ENCODE measurements around the gene EPB41L2.
"Not testable (repeated sequence)": the region's sequence is repeated elsewhere in the genome, so short reads cannot be mapped to it uniquely, and the experiment has no call there.

Gene EPB41L2

DNA sequence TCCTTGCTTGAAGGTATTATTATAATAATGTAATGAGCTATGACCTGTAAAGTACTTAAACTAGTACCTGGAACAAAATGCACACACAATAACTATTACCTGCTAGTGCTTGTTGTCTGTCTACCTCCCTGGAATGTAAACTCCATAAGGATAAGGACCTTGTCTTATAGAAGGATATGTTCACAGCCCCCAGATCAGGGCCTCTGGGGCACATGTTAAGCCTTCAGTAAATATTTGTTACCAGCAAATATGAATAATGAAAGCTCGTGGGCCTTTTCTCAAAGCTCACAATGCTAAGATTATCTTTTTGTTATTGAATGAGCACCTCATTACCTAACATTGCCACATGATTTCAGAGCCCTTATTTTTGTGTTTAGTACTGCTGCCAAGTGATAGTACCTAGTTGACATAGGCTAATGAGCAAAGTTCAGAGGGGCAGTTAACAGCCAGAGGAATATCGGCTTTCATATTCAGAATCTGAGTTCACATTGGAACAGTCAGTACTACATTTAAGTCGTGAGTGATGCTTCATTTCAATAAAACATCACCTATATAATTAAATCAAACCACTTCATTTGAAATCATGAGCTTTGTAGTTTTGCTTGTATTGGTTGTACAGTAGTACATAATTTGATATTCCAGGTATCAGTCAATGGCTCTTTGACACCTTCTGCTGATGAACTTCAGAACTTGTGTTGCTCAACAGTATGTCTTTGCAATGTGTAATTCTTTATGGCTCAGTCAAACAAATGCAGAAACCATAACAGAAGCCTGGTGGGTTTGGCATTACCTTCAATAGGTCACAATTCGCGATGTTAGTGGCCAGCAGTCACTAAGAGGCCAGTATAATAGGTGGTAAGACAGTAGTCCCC is 247.6 kb downstream of the EPB41L2 start:
- DNase-seq (ENCODE audit: low spot score) (no peak), FAIRE-seq (no peak)

DNA sequence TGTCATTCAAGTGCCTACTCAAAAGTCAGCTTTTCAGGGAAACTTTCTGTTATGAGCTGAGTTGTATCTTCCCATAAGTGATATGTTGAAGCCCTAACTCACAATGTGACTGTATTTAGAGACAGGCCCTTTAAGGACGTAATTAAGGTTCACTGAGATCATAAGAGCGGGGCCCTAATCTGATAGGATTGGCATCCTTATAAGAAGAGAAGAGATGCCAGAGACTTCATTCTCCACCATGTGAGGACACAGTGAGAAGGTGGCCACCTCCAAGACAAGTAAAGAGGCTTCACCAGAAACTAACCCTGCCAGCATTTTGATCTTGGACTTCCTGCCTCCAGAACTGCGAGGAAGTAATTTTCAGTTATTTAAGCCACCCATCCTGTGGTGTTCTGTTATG is 248.5 kb downstream of the EPB41L2 start:
- no peak for FAIRE-seq
- DNase-seq (ENCODE audit: low spot score) = no peak

DNA sequence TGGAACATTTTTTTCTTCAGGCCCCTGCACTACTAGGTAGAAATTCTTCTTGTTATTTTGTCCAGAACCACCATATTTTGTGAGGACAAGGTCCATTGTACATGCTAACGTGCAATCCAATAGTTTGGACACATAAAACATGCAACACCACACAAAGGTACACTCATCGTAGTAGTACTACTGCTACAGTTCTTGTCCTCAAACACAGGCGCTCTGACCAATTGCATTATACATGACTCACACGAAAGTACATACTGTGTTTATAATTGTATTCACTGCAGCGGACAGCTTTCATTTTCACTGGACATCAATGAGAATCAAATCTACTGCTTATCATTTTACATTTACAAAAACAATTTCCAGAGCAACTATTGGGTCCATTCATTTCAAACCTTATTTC is 251.1 kb downstream of the EPB41L2 start:
- DNase-seq (ENCODE audit: low spot score) = no peak
- FAIRE-seq = no peak

DNA sequence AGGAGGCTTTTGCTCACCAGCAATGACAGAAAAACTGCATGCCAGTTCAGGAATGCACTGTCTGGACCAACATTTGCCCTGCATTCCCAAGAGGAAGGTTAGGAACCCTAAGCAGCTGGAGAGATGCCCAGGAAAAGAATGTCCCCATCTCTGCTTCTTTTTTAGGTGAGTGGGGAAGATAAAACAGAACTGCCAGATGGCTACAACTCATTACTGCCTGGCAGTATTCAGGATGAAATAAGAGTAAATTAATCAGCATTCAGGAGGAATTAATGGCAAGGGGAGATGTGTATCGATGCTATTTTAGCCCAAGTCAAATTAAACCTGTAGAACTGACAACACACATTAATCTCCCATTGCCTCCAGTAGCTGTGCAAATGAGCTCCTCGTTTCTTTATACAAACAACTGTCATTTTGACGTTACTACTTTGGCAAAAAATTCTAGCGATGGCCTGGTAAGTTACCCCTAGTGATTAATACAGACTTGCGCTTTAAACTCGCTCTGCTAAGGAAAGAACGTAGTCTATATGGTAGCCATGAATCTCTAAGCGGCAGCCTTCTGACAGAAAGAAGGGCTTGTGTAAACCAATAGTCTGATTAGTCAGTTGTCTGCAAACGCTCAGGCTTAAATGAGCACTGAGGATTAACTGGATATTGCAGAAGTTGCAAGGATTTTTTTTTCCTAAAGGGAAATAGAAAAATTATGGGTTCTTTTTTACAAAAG is 252.6 kb downstream of the EPB41L2 start:
- DNase-seq (ENCODE audit: low spot score) (no peak), FAIRE-seq (no peak)

DNA sequence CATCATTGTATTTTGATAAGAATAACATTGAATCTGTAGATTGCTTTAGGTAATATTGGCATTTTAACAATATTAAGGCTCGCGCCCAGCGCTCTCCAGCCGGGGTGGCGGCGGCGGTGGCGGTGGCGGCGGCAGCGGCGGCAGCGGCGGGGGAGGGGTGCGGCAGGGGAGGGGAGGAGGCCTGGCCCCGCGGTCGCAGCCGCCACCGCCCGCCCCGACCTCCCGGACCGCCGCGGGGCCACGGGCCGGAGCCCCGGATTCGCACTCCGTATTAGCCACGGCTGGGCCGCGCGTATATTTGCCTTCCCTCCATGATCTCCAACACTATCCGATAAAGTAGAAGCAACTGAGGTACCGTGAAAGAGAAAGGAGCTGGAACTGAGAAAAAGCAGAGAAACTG is 261.7 kb downstream of the EPB41L2 start:
- DNase-seq (ENCODE audit: low spot score); FAIRE-seq: not testable (repeated sequence)

DNA sequence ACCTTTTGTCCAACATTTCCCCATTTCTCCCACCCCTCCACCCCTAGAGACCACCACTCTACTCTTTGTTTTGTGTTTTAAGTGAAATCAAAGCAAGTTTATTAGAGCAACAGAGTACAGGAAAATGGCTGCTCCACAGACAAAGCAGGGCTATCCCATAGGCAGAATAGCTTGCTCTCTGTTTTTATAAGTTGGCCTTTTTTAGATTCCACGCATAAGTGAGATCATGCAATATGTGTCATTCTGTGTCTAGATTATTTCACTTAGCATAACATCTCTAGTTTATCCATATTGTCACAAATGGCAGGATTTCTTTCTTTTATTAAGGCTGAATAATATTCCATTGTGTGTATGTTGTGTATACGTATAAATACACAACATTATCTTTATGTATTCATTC is 266.0 kb downstream of the EPB41L2 start:
- DNase-seq (ENCODE audit: low spot score) = no peak
- FAIRE-seq = no peak

DNA sequence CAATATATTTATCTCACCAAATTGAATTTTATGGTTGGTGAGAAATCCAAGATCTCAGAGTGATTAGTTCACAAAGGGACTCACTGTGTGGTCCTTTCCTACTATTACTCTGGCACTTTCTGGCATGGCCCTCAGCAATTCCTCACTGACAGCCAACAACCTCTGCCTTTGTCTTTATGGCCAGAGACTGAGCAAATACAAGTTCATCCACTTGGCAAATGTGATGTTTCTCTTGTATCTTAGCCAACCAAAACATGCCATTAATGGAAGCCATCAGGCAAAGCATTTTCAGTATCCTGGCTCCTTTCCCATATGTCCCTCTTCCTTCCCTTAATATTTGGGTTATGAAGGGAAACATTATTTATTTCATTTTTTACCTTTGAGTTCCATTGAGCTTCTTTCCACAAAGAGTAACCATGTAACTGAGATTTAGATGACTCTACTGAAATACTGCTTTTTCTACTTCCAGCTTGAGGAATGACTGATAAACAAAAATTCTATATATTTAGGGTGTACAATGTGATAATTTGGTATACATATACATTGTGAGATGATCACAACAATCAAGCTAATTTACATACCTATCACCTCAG is 266.6 kb downstream of the EPB41L2 start:
- FAIRE-seq (no peak), DNase-seq (ENCODE audit: low spot score) (peak; percentile 39)

DNA sequence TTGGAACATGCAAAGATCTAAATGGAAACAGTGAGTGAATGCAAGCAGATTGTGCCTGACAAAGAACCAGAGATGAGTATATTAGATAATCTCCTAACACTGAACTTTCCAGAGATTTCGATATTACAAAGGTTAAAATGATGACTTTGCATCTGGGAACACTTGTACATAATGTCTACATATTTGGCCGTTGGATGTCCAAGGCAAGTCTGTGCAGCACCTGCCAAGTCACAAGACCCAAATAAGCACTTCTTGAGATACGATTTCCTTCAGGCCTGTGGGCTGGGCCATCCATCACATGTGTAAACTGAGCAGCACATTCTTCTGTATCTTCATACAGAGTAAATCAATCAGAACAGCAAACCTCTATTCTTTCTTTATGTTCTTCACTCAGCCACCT is 268.3 kb downstream of the EPB41L2 start:
- FAIRE-seq = no peak
- no peak for DNase-seq (ENCODE audit: low spot score)

DNA sequence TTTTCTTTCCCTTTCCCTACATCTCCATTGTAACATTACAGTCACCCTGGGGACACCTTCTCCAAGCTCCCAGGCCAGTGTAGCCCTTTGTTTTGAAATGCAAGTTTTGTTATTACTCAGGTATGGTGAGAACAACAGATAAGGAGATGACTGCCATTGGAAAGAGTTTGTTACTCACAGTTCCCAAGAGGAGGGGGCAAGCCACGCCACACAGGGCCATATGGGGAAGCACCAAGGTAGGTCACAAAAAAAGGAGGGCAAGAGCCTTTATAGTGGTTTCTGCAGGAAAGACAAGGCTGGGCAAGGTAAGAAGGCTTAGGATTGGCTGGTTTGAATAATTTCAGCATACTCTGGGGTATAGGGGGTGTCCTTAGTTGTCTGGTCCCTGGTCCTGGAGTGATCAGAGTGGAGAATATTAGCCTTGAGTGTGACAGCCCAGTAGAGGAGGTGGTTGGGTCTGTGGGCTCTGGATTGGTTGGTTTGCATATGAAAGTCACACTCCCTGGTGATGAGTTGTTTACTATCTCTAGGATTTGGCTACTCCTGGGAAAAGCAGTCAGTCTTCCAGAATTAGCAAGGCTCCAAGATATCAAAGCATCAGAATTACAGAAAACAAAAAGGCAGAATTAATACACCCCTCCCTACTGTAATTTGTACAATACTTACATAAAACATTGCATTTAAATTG is 268.9 kb downstream of the EPB41L2 start:
- DNase-seq (ENCODE audit: low spot score) (no peak), FAIRE-seq (no peak)

Measured in urothelium cell line (cell line).